Measurements from ENCODE around the gene EXOSC2. TPM values are rescaled to one million over a fixed set of nuclear protein-coding genes. Genes with fewer than 3 reads are reported as not detected.
A peak's percentile ranks its signal among the peaks of the same experiment; 100 is the strongest.
"Not testable (repeated sequence)": the region's sequence is repeated elsewhere in the genome, so short reads cannot be mapped to it uniquely, and the experiment has no call there.

Gene EXOSC2
- total and polyA plus RNA-seq, 2 of the 8 experiments (the other 6 are each of a cell fraction or from before 2014, with no cell fraction given) = 47.8 to 93.6 TPM

GRCh38 chr9:130685945-130686344, 7.6 kb upstream of the EXOSC2 start:
- H3K23me2 ChIP-seq (ENCODE audit: low read depth, low read length) = peaks cover 10% of the 10 kb centered on the region; the same call in 1 of the 2 replicates
- H4K8ac ChIP-seq (ENCODE audit: extremely low read depth, insufficient read depth, low read length); H3K79me2 ChIP-seq (ENCODE audit: control insufficient read depth in 1 of 2, insufficient read depth in 2 of 2, low read length in 2 of 2); POLR2A ChIA-PET (ENCODE audit: partially characterized antibody); H3K9ac ChIP-seq (replicated peaks in 1 of 4; ENCODE audit: extremely low read depth in 1 of 4, low read depth in 3 of 4, low read length in 3 of 4); H2BK20ac ChIP-seq (ENCODE audit: low read length); H3K18ac ChIP-seq (ENCODE audit: extremely low read depth, low read length); H4K91ac ChIP-seq (replicated peaks; ENCODE audit: insufficient read length, low read length); H3K56ac ChIP-seq (replicated peaks; ENCODE audit: insufficient read length, low read depth, low read length); H3K4me2 ChIP-seq (ENCODE audit: insufficient read depth in 1 of 2, low read depth in 2 of 2, low read length in 2 of 2); H2AFZ ChIP-seq (ENCODE audit: low read length); H3K79me1 ChIP-seq (ENCODE audit: low read depth, low read length); H3K14ac ChIP-seq (ENCODE audit: insufficient read length); H4K20me1 ChIP-seq (replicated peaks in 1 of 2; ENCODE audit: control insufficient read depth in 1 of 2, insufficient read depth in 2 of 2, low read length in 2 of 2); H2AK5ac ChIP-seq (ENCODE audit: low read depth, low read length); H3K36me3 ChIP-seq (ENCODE audit: control insufficient read depth in 2 of 4, insufficient read depth in 4 of 4, low read length in 3 of 4); H3K9me3 ChIP-seq (ENCODE audit: insufficient read depth in 2 of 2, low read depth in 1 of 2, low read length in 1 of 2); H2BK120ac ChIP-seq (replicated peaks; ENCODE audit: low read depth, low read length); FAIRE-seq; H3K27ac ChIP-seq (ENCODE audit: low read depth, low read length); H2BK12ac ChIP-seq (ENCODE audit: low read depth, low read length); H4K5ac ChIP-seq (ENCODE audit: insufficient read length, low read depth, low read length); H3K4me1 ChIP-seq (replicated peaks in 1 of 4; ENCODE audit: control insufficient read depth in 3 of 4, insufficient read depth in 4 of 4, low read length in 3 of 4); H3K4me3 ChIP-seq (ENCODE audit: extremely low read depth in 1 of 4, insufficient read depth in 2 of 4, low read depth in 3 of 4, low read length in 4 of 4); H3K23ac ChIP-seq (ENCODE audit: insufficient read length); H2BK5ac ChIP-seq (ENCODE audit: low read depth, low read length); DNase-seq (ENCODE audit: low read depth in 1 of 2, low spot score in 2 of 2): not testable (repeated sequence)
- 0 out of 2 replicates have a peak overlapping the region, but pooled peaks have one; percentile 61 for H2BK15ac ChIP-seq (ENCODE audit: low read length)
- peaks cover 8 to 13% (median 12%) of the 10 kb centered on the region in 4 experiments for H3K27me3 ChIP-seq (replicated peaks in 1 of 4; ENCODE audit: control insufficient read depth in 3 of 4, extremely low read depth in 1 of 4, insufficient read depth in 3 of 4, low read length in 3 of 4)
- CTCF ChIA-PET (ENCODE audit: partially characterized antibody) = interaction anchor here (0.5 to 2.0 kb wide), 10 partner anchors 15 to 1316 kb away, joined by 3 to 8 read pairs (median 4); no protein-coding TSS in a partner anchor
- 84% methylated on average over 11 of the region's 11 CpGs; no CpG with 5 or more reads in 1 of the 2 experiments for WGBS, 2 experiments (ENCODE audit: extremely low coverage in 1 of 2, insufficient coverage in 1 of 2, insufficient read length in 1 of 2, insufficient replicate concordance in 2 of 2, low coverage in 1 of 2, low lambda C conversion rate in 2 of 2, missing lambda C conversion rate in 1 of 2)
- H3K4ac ChIP-seq (replicated peaks; ENCODE audit: insufficient read length, low read depth, low read length) = peak overlapping the region; percentile 78

All from H1 (cell line).